Measurements from ENCODE around the gene TCF12.

The TCF12 gene

DNA sequence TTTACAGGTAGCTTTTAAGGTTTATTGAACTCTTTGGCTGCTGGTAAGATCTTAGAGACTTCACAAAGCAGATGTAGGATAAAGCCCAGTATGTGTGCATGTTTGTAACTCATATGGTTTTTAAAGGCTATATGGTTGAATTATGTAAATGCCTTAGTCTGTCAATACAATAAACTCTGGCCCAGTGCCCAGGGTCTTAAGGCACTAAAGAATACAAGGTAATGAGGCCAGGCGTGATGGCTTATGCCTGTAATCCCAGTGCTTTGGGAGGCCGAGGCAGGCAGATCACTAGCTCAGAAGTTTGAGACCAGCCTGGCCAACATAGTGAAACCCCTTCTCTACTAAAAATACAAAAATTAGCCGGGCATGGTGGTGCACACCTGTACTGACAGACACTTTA is 287.6 kb downstream of the TCF12 start:
- no peak overlapping the region for H2BK5ac ChIP-seq (ENCODE audit: low read length)
- no peak overlapping the region for H3K18ac ChIP-seq (ENCODE audit: low read length)
- no CpG with 5 or more reads among the region's 3 CpGs for WGBS, 2 donors (ENCODE audit: extremely low coverage in 2 of 2, insufficient read length in 2 of 2, insufficient replicate concordance in 1 of 2)
- no peak overlapping the region for H2BK120ac ChIP-seq (ENCODE audit: low read depth, low read length)
- no peak overlapping the region for H3K23ac ChIP-seq (ENCODE audit: low read depth, low read length, poor library complexity)
- no peak overlapping the region for H2AFZ ChIP-seq (ENCODE audit: low read length)
- no peaks in the 10 kb centered on the region for H3K9me3 ChIP-seq (replicated peaks in 1 of 2; ENCODE audit: control insufficient read depth in 2 of 2, insufficient read depth in 1 of 2, low read depth in 1 of 2, low read length in 2 of 2)
- DNase-seq (ENCODE audit: low spot score) = no peak
- no peak overlapping the region for H3K4me3 ChIP-seq (ENCODE audit: low read length in 2 of 2)
- no peak overlapping the region for H3K27ac ChIP-seq (replicated peaks; ENCODE audit: low read length)
- H3K4me2 ChIP-seq (ENCODE audit: insufficient read depth, low read length, poor library complexity, severe bottlenecking) = no peak overlapping the region
- H4K8ac ChIP-seq (ENCODE audit: low read depth, low read length) = no peak overlapping the region
- peaks cover 3% of the 10 kb centered on the region for H3K79me1 ChIP-seq (ENCODE audit: low read depth, low read length)
- H2AK5ac ChIP-seq (ENCODE audit: low read depth, low read length) = no peak overlapping the region
- H3K27me3 ChIP-seq (ENCODE audit: control insufficient read depth in 3 of 3, insufficient read depth in 3 of 3, low read depth in 1 of 3, low read length in 3 of 3) = no peaks in the 10 kb centered on the region
- H3K4ac ChIP-seq (ENCODE audit: low read length) = no peak overlapping the region
- H4K91ac ChIP-seq (ENCODE audit: low read depth, low read length, poor library complexity) = no peak overlapping the region
- peaks cover 0 to 13% of the 10 kb centered on the region in 2 donors for H3K36me3 ChIP-seq (replicated peaks in 1 of 2; ENCODE audit: control insufficient read depth in 2 of 2, insufficient read depth in 2 of 2, low read length in 2 of 2)
- no peaks in the 10 kb centered on the region for H3K4me1 ChIP-seq (ENCODE audit: control insufficient read depth in 2 of 2, insufficient read depth in 1 of 2, low read depth in 1 of 2, low read length in 2 of 2)
- no peak overlapping the region for H3K9ac ChIP-seq (ENCODE audit: low read depth, low read length, poor library complexity)
- no peak overlapping the region for H3K14ac ChIP-seq (ENCODE audit: low read length)
- no peak overlapping the region for H2BK15ac ChIP-seq (ENCODE audit: low read length)
- no peak overlapping the region for H2BK12ac ChIP-seq (ENCODE audit: low read length)

DNA sequence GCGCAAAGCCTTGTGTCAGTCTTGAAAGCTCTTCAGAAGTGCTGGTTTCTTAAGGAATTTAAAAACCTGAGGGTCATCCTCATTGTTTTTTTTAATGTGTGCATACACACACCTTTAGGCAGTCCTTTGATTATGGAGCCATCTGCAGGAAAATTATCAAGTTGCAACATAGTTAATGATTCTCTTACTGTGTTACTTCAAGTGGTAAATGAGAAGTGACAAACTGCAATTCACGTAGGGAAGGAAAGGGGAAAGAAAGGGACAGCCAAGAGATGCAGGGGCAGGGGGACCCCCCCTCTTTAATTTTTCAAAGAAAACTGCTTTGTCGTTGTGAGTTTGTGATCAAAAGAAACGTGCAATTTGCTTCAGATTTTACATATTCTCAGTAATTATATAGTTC is 295.4 kb downstream of the TCF12 start:
- no peak overlapping the region for H3K23ac ChIP-seq (ENCODE audit: low read depth, low read length, poor library complexity)
- peak; percentile 41 for DNase-seq (ENCODE audit: low spot score)
- no peak overlapping the region for H3K14ac ChIP-seq (ENCODE audit: low read length)
- H3K4me2 ChIP-seq (ENCODE audit: insufficient read depth, low read length, poor library complexity, severe bottlenecking) = no peak overlapping the region
- no peaks in the 10 kb centered on the region for H3K27me3 ChIP-seq (ENCODE audit: control insufficient read depth in 3 of 3, insufficient read depth in 3 of 3, low read depth in 1 of 3, low read length in 3 of 3)
- no peak overlapping the region for H4K91ac ChIP-seq (ENCODE audit: low read depth, low read length, poor library complexity)
- H3K9ac ChIP-seq (ENCODE audit: low read depth, low read length, poor library complexity) = no peak overlapping the region
- no peak overlapping the region for H2BK12ac ChIP-seq (ENCODE audit: low read length)
- no peak overlapping the region for H2AFZ ChIP-seq (ENCODE audit: low read length)
- H3K27ac ChIP-seq (replicated peaks; ENCODE audit: low read length) = no peak overlapping the region
- H2BK120ac ChIP-seq (ENCODE audit: low read depth, low read length) = no peak overlapping the region
- H3K4me3 ChIP-seq (ENCODE audit: low read length in 2 of 2) = no peak overlapping the region
- no peak overlapping the region for H2BK5ac ChIP-seq (ENCODE audit: low read length)
- no peak overlapping the region for H2BK15ac ChIP-seq (ENCODE audit: low read length)
- H3K79me1 ChIP-seq (ENCODE audit: low read depth, low read length) = peaks cover 2% of the 10 kb centered on the region
- no peak overlapping the region for H4K8ac ChIP-seq (ENCODE audit: low read depth, low read length)
- H2AK5ac ChIP-seq (ENCODE audit: low read depth, low read length) = no peak overlapping the region
- H3K18ac ChIP-seq (ENCODE audit: low read length) = no peak overlapping the region
- no peak overlapping the region for H3K4ac ChIP-seq (ENCODE audit: low read length)
- peaks cover 4 to 53% of the 10 kb centered on the region in 2 donors for H3K4me1 ChIP-seq (ENCODE audit: control insufficient read depth in 2 of 2, insufficient read depth in 1 of 2, low read depth in 1 of 2, low read length in 2 of 2)
- peaks cover 0 to 3% of the 10 kb centered on the region in 2 donors for H3K36me3 ChIP-seq (replicated peaks in 1 of 2; ENCODE audit: control insufficient read depth in 2 of 2, insufficient read depth in 2 of 2, low read length in 2 of 2)
- WGBS, 2 donors (ENCODE audit: extremely low coverage in 2 of 2, insufficient read length in 2 of 2, insufficient replicate concordance in 1 of 2) = no CpG with 5 or more reads among the region's 4 CpGs
- no peaks in the 10 kb centered on the region for H3K9me3 ChIP-seq (replicated peaks in 1 of 2; ENCODE audit: control insufficient read depth in 2 of 2, insufficient read depth in 1 of 2, low read depth in 1 of 2, low read length in 2 of 2)

DNA sequence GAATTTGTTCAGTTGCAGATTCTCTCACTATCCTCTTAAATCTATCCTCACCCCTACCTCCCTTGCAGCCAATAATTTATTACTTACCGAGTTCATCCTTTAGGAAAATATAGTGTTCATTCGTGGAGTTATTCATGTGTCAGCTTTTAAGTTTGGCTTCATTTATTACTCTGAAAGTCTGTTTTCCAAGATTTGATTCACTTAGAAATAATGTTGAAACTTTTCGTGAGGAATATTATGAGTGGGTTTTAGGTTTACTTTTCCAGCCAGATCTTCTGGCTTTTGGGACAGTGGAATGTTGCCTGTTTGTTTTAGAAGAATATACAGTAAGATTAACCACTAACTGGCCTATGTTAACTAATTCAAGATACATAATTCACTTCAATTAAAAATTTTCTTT is 296.9 kb downstream of the TCF12 start:
- Histone ChIP-seq H2AFZ (ENCODE audit: low read length) (no peak overlapping the region), H3K9ac (ENCODE audit: low read depth, low read length, poor library complexity) (no peak overlapping the region), H3K23ac (ENCODE audit: low read depth, low read length, poor library complexity) (no peak overlapping the region), H3K9me3 (replicated peaks in 1 of 2; ENCODE audit: control insufficient read depth in 2 of 2, insufficient read depth in 1 of 2, low read depth in 1 of 2, low read length in 2 of 2) (no peaks in the 10 kb centered on the region), H2BK5ac (ENCODE audit: low read length) (no peak overlapping the region), H3K4me3 (ENCODE audit: low read length in 2 of 2) (no peak overlapping the region), H3K14ac (ENCODE audit: low read length) (no peak overlapping the region), H2BK120ac (ENCODE audit: low read depth, low read length) (no peak overlapping the region), H2AK5ac (ENCODE audit: low read depth, low read length) (no peak overlapping the region), H2BK12ac (ENCODE audit: low read length) (no peak overlapping the region), H4K91ac (ENCODE audit: low read depth, low read length, poor library complexity) (no peak overlapping the region), H3K4me2 (ENCODE audit: insufficient read depth, low read length, poor library complexity, severe bottlenecking) (no peak overlapping the region), H3K36me3 (replicated peaks in 1 of 2; ENCODE audit: control insufficient read depth in 2 of 2, insufficient read depth in 2 of 2, low read length in 2 of 2) (no peaks in the 10 kb centered on the region), H2BK15ac (ENCODE audit: low read length) (no peak overlapping the region), H3K4ac (ENCODE audit: low read length) (no peak overlapping the region), H3K18ac (ENCODE audit: low read length) (no peak overlapping the region), H3K79me1 (ENCODE audit: low read depth, low read length) (peaks cover 2% of the 10 kb centered on the region), H3K27ac (replicated peaks; ENCODE audit: low read length) (no peak overlapping the region), H3K27me3 (ENCODE audit: control insufficient read depth in 3 of 3, insufficient read depth in 3 of 3, low read depth in 1 of 3, low read length in 3 of 3) (no peaks in the 10 kb centered on the region), H3K4me1 (ENCODE audit: control insufficient read depth in 2 of 2, insufficient read depth in 1 of 2, low read depth in 1 of 2, low read length in 2 of 2) (peaks cover 7 to 55% of the 10 kb centered on the region in 2 donors), H4K8ac (ENCODE audit: low read depth, low read length) (no peak overlapping the region)
- no CpG with 5 or more reads among the region's 3 CpGs for WGBS, 2 donors (ENCODE audit: extremely low coverage in 2 of 2, insufficient read length in 2 of 2, insufficient replicate concordance in 1 of 2)
- no peak for DNase-seq (ENCODE audit: low spot score)

DNA sequence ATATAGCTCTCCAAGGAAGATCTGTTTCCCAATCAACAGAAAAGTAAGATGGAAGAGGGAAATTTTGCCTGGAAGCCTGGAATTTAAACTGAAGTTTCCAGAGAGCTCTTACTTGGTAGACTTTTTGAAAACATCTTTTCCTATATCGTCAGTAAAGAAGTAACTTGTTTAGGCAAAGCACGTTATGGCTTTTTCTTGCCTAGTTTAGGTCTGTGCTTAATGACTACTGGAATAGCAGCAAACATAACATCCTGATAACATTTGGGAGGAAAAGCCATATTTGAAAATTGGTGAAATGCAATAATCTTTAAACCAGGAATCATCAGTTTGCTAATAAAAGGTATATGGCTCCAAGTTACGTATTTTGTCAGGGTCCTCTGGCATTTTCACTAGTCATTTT is 297.4 kb downstream of the TCF12 start:
- H3K27ac ChIP-seq (replicated peaks; ENCODE audit: low read length) = no peak overlapping the region
- H3K14ac ChIP-seq (ENCODE audit: low read length) = no peak overlapping the region
- no peak overlapping the region for H3K4me2 ChIP-seq (ENCODE audit: insufficient read depth, low read length, poor library complexity, severe bottlenecking)
- H2BK12ac ChIP-seq (ENCODE audit: low read length) = no peak overlapping the region
- no peaks in the 10 kb centered on the region for H3K36me3 ChIP-seq (replicated peaks in 1 of 2; ENCODE audit: control insufficient read depth in 2 of 2, insufficient read depth in 2 of 2, low read length in 2 of 2)
- peaks cover 7 to 55% of the 10 kb centered on the region in 2 donors for H3K4me1 ChIP-seq (ENCODE audit: control insufficient read depth in 2 of 2, insufficient read depth in 1 of 2, low read depth in 1 of 2, low read length in 2 of 2)
- H3K79me1 ChIP-seq (ENCODE audit: low read depth, low read length) = peaks cover 2% of the 10 kb centered on the region
- DNase-seq (ENCODE audit: low spot score) = no peak
- H3K18ac ChIP-seq (ENCODE audit: low read length) = no peak overlapping the region
- no peak overlapping the region for H2AK5ac ChIP-seq (ENCODE audit: low read depth, low read length)
- H3K4me3 ChIP-seq (ENCODE audit: low read length in 2 of 2) = no peak overlapping the region
- H3K27me3 ChIP-seq (ENCODE audit: control insufficient read depth in 3 of 3, insufficient read depth in 3 of 3, low read depth in 1 of 3, low read length in 3 of 3) = no peaks in the 10 kb centered on the region
- H3K9ac ChIP-seq (ENCODE audit: low read depth, low read length, poor library complexity) = no peak overlapping the region
- H3K23ac ChIP-seq (ENCODE audit: low read depth, low read length, poor library complexity) = no peak overlapping the region
- H2BK15ac ChIP-seq (ENCODE audit: low read length) = no peak overlapping the region
- H2BK120ac ChIP-seq (ENCODE audit: low read depth, low read length) = no peak overlapping the region
- H3K4ac ChIP-seq (ENCODE audit: low read length) = no peak overlapping the region
- no peak overlapping the region for H4K8ac ChIP-seq (ENCODE audit: low read depth, low read length)
- H2AFZ ChIP-seq (ENCODE audit: low read length) = no peak overlapping the region
- H4K91ac ChIP-seq (ENCODE audit: low read depth, low read length, poor library complexity) = no peak overlapping the region
- WGBS, 2 donors (ENCODE audit: extremely low coverage in 2 of 2, insufficient read length in 2 of 2, insufficient replicate concordance in 1 of 2) = no CpG with 5 or more reads among the region's 3 CpGs
- no peak overlapping the region for H2BK5ac ChIP-seq (ENCODE audit: low read length)
- no peaks in the 10 kb centered on the region for H3K9me3 ChIP-seq (replicated peaks in 1 of 2; ENCODE audit: control insufficient read depth in 2 of 2, insufficient read depth in 1 of 2, low read depth in 1 of 2, low read length in 2 of 2)

All from neuronal stem cell (in vitro differentiated cells).